GM21423 (cell line): Measurements from ENCODE around the gene TTLL7.

ENCODE experiments used
- ATAC-seq: cut with Tn5 transposase; IDR thresholded peaks from one replicate; pipeline ENCODE4 v1.9.1; 2021; ENCODE audit warnings: mild to moderate bottlenecking, moderate library complexity; ENCODE audit not compliant: unreplicated experiment

TTLL7 gene

DNA sequence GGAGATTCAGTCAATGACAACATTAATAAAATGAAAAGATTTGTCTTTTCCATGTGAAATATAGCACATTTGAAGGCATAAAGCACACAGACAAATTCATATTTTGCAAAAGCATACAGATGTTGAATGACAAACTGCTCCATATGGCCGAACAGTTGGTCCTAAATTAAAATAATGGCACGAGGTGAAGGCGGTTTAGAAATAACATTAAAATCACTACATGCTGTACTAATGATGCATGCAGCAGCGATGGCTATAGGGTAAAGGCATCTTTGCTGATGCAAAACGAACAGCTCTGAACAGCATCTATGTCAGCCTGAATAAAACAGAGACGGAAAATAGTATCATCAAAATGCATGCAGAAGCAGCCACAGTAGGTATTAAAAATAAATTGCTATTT is 102.6 kb downstream of the TTLL7 start:
- ATAC-seq: no peak

DNA sequence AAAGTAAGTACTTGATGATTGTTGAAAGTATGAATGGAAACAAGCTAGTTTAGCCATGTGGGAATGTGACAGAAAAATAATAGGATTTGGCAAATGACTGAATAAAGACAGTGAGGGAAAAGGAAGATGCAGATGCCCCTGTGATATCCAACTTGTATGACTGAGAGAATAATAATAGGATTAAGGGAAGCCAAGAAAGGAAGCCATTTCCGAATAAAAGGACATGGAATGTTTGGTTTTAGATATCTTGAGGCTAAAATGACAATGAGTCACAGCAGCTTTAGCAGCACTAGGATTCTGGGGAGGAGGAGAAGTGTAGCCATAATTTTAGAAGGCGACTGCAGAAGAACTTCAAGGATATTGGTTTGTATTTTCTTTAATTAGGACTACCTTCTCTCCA is 109.2 kb downstream of the TTLL7 start:
- ATAC-seq: no peak

DNA sequence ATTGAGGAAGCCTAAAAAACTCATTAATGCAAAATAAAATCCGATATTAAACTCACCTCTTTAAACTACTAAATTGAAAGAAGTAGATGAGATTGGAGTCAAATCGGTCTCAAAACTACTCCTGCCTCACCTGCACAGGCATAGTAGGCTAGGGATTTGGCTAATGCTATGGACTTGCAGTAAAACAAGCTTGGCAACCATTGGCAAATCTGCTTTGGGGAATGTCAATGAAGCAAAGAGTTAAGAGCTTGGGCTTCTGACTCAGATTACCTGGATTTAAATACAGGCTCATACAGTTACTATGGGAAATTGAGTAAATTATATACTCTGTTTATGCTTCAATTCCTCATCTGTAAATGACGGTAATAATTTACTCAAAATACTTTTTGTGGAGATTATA is 111.4 kb downstream of the TTLL7 start:
- no peak for ATAC-seq

DNA sequence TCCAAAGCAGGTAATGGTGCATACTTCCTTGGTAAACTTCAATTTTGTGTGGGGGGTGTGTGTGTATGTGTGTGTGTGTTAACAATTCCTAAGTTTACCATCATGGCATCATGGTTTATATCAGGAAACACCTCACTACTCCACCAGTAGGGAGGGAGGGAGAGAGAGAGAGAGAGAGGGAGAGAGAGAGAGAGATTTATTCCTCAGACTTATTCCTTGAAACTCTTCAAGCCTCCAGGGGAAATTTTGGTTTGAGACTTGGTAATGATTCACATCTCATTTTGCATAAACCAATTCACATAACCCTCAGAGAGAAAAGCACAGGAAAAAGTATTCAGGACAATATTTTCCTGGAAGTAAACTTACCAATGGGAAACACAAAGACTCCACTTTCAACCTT is 115.0 kb downstream of the TTLL7 start:
- no peak for ATAC-seq

DNA sequence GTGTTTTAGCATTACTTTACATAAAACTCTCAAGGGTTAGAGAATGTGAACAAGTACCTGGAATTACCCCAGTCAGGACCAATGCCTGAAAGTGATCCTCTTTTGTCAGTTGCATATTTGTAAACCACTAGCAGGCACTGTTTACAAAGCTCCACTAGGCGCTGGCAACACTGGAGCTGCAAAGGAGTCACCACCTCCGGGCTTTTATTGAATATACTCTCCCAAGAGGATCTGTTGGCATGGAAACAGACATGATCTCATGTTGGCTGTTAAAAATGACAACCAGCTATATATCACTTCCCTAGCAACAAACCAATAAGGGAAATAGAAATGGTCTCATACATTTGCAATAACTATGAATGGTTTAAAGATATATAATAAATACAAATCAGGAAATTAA is 116.0 kb downstream of the TTLL7 start:
- ATAC-seq: no peak

DNA sequence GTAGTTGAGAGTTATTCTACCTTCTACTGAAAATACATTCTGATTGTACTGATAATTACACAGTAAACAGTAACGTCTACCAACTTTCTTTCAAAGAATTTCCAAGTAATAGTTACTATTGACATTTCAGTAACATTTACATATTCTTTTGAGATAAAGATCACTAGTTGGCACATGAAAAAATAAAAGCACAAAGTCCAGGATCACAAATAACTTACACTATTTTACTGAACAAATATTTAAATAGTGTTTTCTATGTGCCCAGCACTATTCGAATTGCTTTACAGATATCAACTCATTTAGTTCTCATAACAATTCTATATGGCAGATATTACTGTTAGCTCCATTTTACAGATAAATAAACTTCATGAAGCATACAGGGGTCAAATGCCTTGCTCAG is 126.4 kb downstream of the TTLL7 start:
- ATAC-seq: no peak

DNA sequence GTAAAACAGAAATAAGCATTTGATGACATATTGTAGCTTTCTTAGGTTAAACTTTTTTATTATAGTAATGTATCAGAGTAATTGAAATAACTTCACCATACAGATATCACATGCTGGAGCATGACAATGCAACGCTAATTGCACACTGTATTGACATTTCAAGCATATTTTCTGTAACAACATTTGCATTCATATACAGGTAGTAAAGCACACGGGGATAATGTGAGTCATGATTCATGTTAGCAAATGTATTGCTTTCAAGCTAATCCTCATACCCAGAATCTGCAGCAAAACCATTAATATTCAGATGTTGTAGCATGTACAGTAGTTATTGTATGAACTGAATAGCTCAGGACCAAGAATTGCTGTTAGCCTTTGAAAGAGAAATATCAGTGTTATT is 133.9 kb downstream of the TTLL7 start:
- no peak for ATAC-seq

DNA sequence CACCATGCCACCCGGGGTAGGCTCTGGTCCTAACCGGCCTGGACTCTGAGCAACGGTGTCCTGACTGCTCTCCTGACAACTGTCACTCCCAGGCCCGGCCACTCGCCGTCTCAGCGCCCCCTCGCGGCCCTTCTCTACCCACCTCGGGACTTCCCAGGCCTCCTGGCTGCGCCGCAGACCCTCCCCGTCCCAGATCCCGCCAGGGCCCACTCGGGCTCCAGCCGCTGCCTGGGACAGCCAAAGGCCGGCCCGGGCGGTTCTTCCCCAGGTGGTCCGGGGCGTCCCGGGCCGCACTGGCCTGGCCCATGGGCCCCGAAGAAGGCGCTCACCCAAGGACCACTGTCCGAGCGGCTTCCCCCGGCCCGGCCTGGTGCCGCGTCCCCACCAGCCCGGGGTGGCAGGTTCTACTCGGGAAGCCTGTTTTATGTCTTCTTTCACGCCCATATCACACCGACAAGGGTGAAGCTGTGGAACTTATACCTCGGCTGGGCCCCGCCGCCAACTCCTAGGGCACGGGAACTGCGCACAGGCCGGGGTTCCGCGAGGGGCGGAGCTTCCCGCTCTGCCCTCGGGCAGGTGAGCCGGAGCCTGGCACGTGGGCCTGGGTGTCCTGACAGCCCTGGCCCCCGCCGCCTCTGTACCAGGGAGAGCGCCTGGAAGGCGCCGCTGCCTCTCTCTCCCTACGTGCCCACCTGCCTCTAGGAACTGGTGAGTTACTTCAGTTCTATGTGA is 138.3 kb downstream of the TTLL7 start:
- peak; percentile 95 for ATAC-seq

DNA sequence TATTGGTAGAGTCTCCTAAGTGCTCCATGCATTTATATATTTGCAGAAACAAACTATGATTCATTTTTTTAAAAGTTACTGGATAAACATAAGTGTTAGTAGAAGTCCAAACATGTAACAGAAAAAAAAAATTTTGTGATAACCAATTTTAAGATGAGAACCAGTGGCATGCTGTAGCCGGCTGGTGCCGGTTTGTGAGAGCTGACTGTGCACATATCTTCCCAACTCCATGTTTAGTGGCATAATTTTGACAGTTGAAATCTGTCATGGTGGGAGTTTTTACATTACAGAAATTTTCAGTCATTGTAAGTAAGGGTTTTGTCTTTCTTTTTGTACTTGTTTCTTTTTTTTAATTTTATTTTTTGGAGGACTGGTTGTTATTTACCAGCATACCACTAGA is 141.2 kb downstream of the TTLL7 start:
- ATAC-seq: no peak

DNA sequence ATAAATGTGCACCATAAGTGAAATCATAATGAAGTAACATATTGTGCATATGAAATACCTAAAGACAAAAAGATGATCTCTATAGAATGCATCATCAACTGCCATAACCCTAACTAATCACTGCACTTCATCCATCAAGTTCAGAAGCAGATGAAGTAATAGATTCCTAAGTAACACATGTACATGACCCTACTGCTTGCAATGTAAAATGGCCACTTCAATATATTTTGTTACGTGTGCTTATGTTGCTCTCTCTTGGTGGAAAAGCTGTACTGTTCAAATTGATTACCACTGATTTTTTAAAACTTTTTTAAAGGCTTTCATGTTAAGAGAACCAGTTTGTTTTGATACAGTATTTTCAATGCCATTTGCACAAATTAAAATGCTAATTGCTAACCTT is 141.8 kb downstream of the TTLL7 start:
- ATAC-seq: no peak

DNA sequence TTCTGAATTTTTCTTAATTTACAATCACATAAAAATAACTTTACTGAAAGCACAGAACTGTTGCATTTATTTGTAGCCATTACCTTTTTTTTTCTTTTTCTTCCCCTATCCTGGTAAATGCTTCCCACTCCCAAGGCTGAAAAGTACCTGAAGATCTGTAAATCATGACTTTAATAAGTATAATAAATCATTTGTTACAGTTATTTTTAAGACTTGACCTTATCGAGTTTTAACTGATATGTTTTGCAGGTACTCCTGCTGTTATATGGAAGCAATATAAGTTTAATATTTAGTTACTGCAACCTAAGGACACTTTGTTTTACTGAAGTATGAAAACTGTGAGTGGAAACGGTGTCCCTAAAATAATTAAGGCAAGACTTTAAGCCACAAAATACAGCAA is 142.6 kb downstream of the TTLL7 start:
- no peak for ATAC-seq

DNA sequence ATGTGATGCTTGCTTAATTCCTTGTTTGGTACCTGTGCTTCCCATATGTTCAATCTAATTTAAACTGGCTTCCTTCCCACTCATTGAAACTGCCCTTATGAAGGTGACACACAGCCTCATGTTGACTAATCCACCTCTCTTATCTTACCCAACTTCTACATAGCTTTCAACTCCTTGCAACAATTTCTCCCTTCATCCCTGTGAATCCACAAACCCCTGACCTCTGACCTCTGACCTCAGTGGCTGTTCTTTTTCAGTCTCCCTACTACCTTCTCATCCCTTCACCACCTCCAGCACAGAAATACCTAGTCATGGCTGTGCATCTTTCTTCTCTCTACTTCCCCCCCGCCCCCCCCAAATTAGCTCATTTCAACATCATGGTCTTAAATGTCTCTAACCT is 144.5 kb downstream of the TTLL7 start:
- ATAC-seq: no peak

DNA sequence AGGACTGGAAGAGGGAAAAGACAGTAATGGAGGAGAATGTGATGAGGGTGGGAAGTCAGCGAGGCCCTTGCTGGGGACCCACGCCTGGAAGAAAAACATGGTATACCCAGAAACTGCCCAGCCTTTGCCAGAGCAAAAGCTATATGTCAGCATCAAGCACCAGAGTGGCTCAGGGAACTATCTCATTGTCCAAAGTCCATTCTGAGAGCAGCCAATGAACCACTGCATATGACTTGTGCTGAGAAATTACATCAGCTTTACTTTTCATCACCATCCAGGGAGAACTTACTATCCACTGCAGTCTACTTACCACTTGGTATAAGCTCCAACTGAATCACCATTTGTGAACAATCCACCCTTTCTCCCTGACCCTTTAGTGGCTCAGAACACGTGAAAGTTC is 148.1 kb downstream of the TTLL7 start:
- ATAC-seq: no peak

DNA sequence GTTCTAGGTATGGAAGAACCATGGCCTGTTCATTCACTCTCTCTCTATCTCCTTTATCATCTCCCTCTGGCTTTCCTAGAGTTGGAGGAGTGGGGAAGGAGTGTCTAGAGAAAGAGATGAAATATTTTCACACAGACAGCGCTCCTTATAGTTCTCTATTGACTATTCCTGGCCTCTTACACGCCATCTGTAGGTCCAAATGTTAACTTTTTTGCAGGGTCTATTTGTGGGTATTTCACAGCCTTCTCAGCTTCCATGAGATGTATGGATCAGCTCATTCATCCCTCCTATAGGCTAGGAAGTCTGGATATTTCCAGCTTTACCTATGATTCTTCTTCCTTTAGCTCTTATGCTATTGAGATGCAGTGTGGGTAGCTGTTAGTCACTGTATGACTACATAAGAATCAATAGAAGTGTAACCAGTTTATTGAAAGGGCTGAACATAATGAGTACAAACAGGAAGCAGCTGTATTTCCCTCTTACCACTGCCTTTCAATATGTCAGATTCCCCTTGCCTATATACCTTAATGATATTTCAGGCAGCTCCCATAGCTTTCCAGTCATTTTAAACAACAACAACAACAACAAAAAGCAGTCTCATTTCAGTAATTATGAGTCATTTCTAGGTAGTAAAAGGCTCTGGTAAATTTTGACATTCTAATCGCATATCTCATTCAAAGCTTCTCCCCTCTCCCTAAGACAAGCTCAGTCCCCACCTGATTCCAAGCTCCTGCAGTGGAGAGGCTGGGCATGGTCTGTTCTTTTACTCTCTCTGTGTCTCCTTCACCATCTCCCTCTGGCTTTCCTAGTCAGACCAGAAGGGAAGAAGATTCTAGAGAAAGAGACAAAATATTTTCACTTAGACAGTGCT is 149.5 kb downstream of the TTLL7 start:
- ATAC-seq: no peak

DNA sequence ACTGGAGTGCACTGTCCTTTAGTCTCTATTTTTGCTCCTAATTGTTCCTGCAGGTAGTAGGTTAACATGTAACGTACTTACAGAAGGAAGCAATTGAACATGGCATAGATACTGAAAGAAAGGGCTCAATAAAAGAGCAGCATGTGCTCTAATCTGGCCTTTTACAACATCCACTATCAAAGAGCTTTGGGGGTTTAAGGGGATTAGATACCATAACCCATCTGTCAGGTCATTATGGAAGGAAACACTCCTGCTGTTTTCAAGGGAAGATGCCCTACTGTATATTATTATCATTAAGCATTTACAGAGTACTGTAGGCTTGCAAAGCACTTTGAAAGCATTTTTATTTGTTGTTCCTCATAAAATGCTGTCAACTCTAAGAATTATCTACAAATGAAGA is 152.8 kb downstream of the TTLL7 start:
- no peak for ATAC-seq

DNA sequence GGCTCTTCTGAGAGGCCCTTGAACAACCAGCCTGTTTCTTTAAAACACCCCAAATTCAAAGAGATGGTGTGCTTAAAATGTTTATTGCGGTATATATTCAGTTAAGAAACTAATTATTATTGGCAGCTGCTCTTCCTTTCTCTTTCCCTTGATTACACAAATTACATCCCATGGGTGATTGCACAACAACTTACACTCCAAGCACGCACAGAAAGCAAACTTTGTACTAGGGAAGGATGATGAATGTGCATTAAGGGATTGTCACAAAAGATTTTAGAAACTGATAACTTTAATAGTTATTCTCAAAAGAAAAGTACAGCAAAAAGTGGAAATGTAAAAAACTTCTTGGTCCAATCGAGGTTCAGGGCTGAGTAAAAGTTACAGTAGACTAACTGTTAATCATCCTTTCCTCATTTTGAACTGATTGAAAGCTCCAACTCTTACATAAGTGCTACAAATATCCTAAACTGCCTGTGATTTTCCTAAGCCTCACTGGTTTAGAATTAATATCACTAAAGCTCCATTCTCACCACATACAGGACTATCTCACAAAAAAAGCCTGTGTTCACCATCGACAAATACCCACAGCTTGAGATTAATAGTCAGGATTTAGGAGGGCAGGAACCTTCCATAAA is 153.4 kb downstream of the TTLL7 start:
- ATAC-seq: no peak

DNA sequence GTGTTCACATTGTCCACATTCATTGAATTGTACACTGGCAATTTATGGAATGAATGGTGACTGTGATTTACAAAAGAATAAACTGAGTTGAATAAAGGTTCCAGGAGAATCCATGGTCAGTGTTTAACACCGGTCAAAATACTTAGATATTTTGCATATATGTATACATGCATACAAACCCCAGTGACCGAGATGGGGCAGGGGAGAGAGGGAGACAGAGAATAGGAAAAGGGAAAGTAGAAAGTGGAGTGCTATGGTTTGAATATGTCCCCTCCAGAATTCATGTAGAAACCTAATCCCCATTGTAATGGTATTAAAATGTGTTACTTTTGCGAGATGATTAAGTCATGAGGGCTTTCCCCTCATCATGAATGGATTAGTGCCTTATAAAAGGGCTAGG is 154.4 kb downstream of the TTLL7 start:
- ATAC-seq: no peak

DNA sequence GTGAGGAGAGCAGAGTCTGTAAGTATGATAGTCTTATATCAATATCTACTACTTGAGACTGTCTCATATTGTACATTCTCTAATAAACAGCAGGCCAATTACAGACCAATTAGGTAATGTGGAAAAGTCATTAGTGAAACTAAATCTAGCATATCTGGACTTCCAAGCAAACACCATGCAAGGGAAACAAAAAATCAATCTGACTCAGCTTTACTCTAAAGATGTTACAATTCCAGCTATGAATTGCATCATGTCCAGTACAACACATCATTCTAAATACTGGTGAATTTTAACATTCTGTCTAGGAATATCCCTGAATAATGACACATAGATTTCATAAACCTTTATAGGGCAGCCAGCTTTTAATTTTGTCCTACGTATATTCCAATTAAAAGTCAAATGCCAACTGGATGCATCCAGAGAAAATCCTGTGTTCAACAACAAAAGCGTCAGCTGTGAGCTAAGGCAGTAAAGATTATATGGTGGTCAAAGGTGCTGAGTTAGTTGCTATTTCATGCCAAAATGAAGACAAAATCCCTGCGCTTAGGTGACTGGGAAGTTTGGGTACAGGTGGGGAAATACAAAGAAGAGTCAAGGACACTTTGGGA is 159.3 kb downstream of the TTLL7 start:
- no peak for ATAC-seq

DNA sequence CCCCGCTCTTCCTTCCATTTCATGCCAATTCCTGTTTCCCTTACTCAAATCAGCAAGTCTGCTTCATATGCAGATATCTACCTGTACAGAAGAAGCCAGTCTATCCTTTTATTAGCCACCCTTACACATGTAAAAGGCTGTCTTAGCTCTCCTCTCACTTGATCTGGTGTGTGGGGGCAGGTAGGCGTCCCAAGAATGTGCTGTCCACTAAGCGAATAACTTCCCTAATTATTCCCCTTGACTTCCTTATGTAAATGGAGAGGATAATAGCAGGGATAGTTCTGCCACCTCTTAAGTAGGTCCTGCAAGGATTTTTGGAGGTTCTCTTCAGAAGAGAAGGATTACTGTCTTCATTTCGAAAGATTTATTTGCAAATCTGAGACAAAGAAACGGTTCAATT is 160.4 kb downstream of the TTLL7 start:
- ATAC-seq: no peak

DNA sequence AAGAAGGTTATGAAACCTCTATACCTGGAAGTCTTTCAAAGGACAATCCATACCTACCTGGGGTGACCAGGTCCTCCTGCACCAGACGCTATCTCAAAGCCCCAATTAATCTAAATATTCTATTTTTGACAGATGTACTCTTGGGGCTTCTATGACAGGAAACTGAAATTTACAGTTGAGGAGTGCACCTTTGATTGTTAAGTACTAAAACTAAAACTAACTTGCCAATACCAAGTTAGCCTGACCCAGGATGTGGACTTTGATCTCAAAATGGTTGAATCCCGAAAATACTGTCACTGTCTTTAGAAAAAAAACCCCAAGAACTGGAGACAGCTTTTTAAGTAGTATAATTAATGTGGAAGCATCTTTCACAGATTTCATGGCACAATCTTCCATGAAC is 162.4 kb downstream of the TTLL7 start:
- ATAC-seq: no peak

DNA sequence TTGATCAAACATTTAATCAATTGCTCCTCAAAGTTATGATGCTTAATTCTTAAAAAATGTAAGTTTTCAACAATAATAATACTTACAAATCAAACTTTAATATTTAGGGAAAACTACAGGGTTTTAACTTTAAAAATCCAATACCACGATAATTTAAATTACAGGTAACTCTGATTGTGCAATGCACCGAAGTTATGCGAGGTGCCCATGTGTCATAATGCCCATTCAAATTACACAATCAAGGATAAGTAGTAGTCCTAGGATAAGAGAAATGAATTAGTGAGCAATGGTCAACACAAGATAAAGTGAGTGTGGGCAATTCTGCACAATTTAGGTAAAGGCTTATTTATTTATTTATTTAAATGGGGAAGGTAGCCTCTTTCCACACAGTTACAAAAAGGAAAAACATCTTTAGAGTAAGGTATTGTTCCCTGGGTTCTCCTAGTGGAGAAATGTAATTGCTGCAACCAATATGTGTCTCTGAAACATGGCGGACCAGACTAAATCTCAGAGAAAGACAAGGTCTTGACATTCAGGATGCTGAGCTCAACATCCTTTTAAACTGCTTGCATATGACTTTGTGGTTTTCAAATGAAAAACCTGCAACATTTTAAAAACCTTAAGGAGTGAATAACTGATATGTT is 164.2 kb downstream of the TTLL7 start:
- no peak for ATAC-seq
